Stimulated activated CD4-positive, alpha-beta T cell treated with anti-CD3 and anti-CD28 coated beads, Interleukin-12 subunit alpha, Interleukin-12 subunit beta, amount 100 ng/mL, for 24 hours (primary cell): ENCODE measurements around the gene KIF12.

Experiments
- DNase-seq, 2 experiments: peaks; one replicate each; pipeline ENCODE4 v3.0.0-alpha.2; 2020; ENCODE audit warnings: low read depth in 2 of 2

KIF12 gene

DNA sequence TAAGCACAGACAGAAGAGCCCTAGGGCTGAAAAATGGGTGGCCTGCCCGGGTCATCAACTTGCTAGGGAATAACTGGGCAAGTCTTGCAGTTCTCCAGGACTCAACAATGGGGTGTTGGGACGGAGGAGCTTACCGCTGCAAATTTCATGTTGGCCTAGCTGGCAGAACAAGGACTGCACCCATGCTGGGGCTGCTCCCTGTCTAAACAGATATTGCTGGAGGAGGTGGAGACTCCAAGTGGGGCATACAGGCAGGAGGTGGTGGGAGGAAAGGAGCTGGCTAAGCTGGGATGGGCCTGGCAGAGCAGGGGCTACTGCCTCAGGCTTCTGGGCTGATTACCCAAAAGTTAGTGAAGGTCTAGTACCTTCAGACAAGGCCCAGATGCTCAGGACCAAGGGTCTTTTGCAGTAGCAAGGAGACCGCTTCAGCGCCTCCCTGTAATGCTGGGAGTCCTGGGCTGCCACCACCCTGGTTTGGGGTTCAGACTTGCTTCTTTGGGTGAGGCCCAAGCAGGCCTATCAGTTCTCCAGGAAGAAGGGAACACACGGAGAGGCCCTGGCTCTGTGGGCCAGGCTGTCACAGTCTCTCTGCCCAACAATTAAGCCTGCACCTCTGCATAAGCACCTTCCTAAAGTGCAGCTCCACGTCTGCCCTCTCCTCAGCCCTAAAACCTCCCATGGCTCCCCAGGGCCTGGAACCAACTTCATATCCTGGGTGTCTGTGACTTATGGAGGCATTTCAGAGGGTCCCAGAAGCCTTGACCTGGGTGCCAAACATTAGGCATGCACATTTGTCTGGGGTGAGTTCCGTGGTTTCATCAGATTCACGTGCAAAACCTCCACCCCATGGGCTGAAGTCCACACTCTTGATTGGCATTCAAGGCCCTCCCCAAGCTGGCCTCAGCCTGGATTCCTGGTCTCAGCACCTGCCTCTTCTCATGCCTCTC lies 24.2 kb upstream of the KIF12 start:
- DNase-seq = no peak

DNA sequence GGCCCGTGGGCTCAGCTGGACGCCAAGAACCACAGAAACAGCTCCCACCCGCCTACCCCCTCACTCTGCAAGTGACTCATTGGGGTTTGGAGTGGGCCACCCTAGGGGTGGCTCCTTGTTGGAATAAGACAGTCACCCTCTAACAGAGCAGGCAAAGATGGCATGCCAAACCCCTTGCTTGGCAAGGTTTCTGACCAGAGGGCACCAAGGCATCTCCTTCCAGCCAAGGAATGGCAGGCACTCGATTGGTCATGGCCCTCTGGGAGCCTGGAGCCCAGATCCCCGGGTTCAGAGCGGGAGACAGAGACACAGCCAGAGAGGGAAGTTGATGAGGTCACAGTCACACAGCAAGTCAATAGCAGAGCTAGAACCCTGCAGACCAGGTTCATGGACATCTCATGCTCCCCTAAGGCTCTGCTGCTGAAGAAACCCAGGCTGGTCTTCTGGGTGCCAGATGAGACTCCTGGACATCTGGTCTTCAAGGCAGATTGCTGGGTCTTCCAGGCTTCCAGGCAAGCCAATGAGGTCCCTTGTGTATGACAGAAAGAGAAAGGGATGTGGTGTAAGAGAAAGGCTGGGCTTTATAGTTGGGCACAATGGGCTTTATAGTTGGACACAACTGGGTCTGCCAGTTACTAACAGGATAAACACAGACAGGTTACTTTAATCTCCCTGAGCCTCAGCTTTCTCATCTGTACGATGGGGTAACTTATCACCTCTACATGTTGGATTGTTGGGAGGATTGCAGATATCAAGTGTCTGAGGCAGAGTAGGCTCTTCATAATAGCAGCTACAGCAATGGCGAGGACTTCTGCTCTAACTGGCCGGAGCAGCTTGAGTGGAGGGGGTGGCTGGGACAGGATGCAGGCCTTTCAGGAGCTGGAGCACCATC lies 23.3 kb upstream of the KIF12 start:
- no peak for DNase-seq

GRCh38 chr9:114121227-114122135 lies 22.4 kb upstream of the KIF12 start:
- DNase-seq = no peak

DNA sequence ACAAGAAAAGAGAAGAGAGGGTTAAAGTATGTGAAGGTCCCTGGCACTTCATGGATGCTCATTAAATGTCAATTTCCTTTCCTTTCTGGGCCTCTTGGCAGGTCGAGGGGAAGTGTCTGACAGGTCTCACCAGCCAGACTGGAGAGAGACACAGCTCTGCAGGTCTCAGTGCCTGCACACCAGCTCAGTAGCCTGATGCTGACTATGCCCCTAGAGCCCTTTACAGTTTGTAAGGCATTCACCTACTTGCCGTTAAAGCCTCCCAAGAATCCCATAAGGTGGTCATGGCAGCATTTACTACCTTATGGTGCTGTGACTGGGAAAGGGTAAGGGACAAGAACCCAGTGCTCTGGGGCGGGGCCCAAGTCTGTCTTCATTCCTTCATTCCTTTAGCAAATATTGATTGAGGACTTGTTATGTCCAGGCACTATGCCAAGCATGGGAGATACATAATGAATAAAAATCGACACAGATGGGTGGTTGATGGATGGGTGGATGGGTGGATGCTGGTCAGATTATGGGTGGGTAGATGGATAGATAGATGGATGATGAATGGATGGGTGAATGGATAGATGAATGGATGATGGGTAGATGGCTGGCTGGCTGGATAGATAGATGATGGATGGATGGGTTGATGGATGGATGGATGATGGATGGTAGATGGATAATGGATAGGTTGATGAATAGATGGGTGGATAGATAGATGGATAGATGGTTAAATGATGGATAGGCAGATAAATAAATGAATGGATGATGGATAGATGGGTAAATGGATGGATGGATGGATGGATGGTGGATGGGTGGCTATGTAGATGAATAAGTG lies 21.3 kb upstream of the KIF12 start:
- no peak for DNase-seq

DNA sequence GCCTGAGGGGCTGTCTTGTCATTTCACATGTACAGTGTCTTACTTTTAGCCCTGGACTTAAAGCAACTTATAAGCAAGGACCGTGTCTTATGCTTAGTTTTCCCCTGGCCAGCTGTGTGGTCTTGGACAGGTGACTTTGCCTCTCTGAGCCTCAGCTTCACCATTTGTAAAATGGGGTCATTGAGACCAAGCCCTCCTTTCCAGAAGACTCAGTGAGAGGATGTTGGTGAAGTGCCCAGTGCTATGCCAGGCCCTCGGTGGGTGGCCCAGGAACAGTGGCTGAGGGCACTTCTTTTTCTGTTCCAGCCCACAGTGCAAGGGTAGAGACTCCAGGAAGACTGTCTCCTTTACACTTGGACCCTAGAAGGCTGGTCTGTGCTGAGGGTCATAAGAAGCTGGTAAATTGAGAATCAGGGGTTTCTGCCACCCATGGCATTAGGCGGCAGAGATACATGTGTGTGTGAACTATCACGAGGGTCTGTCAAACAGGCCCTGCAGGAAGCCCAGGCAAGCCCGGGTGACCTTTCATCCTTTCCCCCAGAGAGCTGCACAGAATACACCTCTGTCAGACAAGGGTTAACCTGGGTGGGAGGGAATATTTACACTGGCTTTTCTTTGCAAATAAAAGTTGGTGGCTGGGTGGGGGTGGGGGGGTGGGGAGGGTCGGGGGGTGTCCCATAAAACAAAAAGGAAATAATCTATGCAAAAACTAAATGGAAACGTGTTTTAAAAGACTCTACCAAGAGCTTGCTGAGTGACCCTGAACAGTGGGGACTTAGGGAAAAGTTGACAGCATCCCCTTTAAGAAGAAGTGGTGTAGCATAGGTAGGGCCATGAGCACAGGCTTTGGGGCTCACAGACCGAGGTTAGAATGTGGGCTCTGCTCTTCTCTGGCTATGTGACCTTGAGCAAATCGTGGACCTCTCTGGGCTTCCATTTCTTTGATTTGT lies 20.4 kb upstream of the KIF12 start:
- no peak for DNase-seq

DNA sequence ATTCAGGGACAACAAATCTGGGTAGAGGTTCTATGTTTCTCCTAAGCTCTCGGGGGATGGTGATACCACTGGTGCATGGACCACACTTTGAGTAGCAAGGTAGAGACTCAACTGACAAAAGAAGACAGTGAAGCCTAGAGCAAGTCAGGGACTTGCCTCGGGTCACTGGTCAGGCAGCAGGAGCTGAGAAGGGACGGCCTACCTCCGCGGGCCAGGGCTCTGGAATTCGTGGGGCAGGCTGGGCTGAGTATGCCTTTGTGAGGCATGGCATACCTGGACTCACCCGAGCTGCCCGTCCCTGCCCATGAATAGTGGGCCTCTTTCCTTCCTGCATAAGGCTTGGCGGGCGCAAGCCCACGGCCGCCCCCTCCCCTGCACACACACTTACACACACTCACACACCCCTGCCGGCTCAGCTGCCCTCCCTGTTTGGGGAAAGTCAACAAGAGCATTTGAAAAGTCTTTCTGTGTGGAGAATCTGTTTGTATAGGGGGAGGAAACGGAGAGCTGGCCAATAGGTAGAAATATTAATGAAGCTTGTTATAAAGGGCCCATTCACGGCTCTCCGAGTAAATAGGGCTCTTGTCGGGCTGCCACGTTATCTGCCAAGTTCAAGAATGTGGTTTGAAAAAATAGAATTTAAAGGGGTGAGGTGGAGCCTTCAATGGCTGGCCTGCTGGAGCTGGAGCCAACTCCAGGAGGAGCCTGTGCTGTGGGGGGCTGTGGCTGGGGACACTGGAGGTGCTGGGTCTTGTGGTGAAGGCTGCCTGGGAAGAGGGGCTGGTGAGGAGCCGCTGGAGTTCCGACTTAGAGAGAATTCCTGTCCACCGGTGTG lies 19.1 kb upstream of the KIF12 start:
- no peak for DNase-seq

GRCh38 chr9:114117614-114117995 lies 18.5 kb upstream of the KIF12 start:
- DNase-seq = no peak

DNA sequence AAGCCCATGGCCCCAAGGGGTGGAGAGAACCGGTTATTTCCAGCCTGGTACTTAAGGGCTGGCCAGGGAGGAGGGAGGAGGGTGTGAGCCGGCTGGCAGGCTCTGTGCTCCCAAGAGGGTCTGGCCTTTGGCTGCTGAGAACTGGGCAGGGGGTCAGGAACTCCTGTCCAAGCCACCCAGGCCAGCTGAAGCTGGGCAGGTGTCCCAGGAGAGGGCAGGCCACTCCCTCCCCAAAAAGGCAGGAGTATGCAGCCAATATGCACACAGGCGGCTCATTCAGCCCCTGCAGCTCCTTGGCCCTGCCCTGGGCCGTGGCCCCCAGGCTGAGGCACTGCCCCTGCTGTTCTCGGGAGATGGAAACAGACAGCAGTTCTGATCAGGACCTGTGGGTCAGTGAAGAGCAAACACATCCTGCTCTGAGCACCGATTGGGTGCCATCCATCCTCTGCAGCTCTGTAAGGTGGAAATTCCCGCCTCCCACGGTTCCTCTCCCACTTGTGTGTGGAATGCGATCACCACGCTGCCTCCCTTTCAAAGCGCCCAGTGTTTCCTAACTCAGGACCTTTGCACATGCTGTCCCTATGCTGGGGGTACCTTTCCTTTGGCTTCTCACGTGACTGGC lies 17.1 kb upstream of the KIF12 start:
- DNase-seq = no peak

- no peak for DNase-seq
Observed at GRCh38 chr9:114115654-114116125, 16.6 kb upstream of the KIF12 start.

- DNase-seq = no peak
Observed at GRCh38 chr9:114114364-114114763, 15.3 kb upstream of the KIF12 start.

- no peak for DNase-seq
Observed at GRCh38 chr9:114112778-114113584, 13.9 kb upstream of the KIF12 start.

DNA sequence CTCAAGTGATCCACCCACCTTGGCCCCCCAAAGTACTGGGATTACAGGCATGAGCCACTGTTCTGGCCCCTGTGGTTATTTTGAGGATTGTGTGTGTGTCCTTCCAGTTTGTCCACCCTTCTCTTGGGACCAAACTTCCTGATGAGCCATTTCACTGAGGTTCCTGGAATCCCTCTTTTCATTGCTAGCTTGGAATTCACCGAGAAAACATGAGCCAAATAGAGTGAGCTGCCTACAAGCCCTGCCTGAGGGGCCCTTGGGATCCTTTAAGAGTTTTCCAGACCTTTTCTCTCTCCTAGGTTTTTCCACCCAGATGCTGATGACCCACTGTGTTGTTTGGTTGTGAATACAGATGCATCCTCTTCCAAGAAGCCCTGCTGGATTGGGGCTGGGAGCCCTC lies 13.2 kb upstream of the KIF12 start:
- no peak for DNase-seq

- DNase-seq = no peak
Observed at GRCh38 chr9:114110180-114110579, 11.1 kb upstream of the KIF12 start.

DNA sequence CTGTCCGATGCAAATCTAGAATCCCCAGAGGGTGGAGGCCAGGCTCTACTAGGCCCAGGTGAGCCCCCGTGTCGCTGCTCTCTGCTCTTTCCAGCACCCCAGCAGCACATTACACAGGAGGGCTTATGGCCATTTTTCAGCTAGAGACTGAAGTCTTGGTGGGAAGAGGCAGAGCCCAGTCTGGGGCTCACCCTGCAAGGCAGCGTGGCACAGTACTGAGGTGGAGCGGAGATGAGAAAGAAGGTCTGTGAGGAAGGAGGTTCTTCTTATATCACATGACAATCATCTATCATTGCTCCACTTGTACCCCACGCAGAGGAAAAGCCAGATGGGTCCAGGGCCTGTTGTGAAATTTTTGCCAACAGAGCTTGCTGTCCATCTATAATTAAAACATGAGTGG lies 10.0 kb upstream of the KIF12 start:
- no peak for DNase-seq

- DNase-seq = peak; percentile 31 to 64
Observed at GRCh38 chr9:114108016-114108833, 9.1 kb upstream of the KIF12 start.

DNA sequence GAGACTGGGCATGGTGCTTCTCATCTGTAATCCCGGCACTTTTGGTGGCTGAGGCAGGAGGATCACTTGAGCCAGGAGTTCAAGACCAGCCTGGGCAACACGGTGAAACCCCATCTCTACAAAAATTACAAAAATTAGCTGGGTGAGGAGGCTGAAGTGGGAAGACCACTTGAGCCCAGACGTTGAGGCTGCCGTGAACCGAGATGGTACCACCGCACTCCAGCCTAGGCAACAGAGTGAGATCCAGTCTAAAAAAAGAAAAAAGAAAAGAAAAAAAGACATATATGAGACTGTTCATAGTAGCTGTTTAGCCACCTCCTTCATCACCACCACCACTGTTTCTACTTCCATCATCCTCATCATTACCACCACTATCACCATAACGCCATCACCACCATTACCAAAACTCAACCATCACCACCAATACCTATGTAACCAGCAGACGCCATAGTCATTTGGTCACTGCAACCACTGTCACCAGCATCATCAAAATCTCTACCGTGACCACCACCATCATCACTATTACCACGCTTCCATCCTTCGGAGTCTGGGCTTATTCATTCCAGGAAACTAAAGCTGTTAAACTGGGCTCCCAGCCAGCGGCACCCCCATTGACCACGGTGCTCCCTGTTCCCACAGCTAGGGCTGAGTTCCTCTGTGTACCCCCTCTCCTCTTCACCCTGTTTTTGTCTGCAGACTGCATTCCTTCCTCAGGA lies 8.4 kb upstream of the KIF12 start:
- no peak for DNase-seq
